ENCODE data around the gene EYS.
"Not testable (repeated sequence)": the region's sequence is repeated elsewhere in the genome, so short reads cannot be mapped to it uniquely, and the experiment has no call there.

Gene EYS

GRCh38 chr6:63750400-63750799, 1956.6 kb downstream of the EYS start:
- no peak for DNase-seq

GRCh38 chr6:63745784-63746183, 1961.2 kb downstream of the EYS start:
- no peak for DNase-seq

- no peak for DNase-seq
These were observed 1962.2 kb downstream of the EYS start for GRCh38 chr6:63744810-63745209.

GRCh38 chr6:63743691-63744090, 1963.3 kb downstream of the EYS start:
- no peak for DNase-seq

GRCh38 chr6:63742060-63742459, 1965.0 kb downstream of the EYS start:
- DNase-seq: no peak

GRCh38 chr6:63740709-63741108, 1966.3 kb downstream of the EYS start:
- DNase-seq: no peak

- DNase-seq: no peak
These were observed 1967.8 kb downstream of the EYS start for GRCh38 chr6:63739094-63739687.

GRCh38 chr6:63738190-63738589, 1968.8 kb downstream of the EYS start:
- not testable (repeated sequence) for DNase-seq

- DNase-seq: no peak
These were observed 1972.1 kb downstream of the EYS start for GRCh38 chr6:63734923-63735322.

- no peak for DNase-seq
These were observed 1974.7 kb downstream of the EYS start for GRCh38 chr6:63732336-63732735.

GRCh38 chr6:63731930-63732329, 1975.1 kb downstream of the EYS start:
- no peak for DNase-seq

- no peak for DNase-seq
These were observed 1976.7 kb downstream of the EYS start for GRCh38 chr6:63730311-63730710.

GRCh38 chr6:63724721-63725120, 1982.3 kb downstream of the EYS start:
- DNase-seq: no peak

- no peak for DNase-seq
These were observed 1985.8 kb downstream of the EYS start for GRCh38 chr6:63721181-63721580.

- no peak for DNase-seq
These were observed 1990.9 kb downstream of the EYS start for GRCh38 chr6:63716169-63716568.

GRCh38 chr6:63714091-63714490, 1992.9 kb downstream of the EYS start:
- DNase-seq: no peak

GRCh38 chr6:63713332-63713731, 1993.7 kb downstream of the EYS start:
- no peak for DNase-seq

GRCh38 chr6:63709148-63709547, 1997.9 kb downstream of the EYS start:
- no peak for DNase-seq

- no peak for DNase-seq
These were observed 1998.4 kb downstream of the EYS start for GRCh38 chr6:63708631-63709030.

- DNase-seq: no peak
These were observed 2000.4 kb downstream of the EYS start for GRCh38 chr6:63706630-63707029.

GRCh38 chr6:63705707-63706106, 2001.3 kb downstream of the EYS start:
- no peak for DNase-seq

GRCh38 chr6:63690221-63690620, 2016.8 kb downstream of the EYS start:
- DNase-seq: no peak

GRCh38 chr6:63689421-63689820, 2017.6 kb downstream of the EYS start:
- DNase-seq: no peak

GRCh38 chr6:63685446-63686379, 2021.3 kb downstream of the EYS start:
- DNase-seq: no peak

Measured in CD4-positive, alpha-beta T cell treated with Interleukin-17A for 1 hour (primary cell).